NCI-H510A (cell line): ENCODE data around the gene NFS1.
"Not testable (repeated sequence)": the region's sequence is repeated elsewhere in the genome, so short reads cannot be mapped to it uniquely, and the experiment has no call there.

ENCODE experiments used
- DNase-seq: peaks from one replicate; lab custom pipeline; 2025; lab: John Stamatoyannopoulos, UW

The NFS1 gene

DNA sequence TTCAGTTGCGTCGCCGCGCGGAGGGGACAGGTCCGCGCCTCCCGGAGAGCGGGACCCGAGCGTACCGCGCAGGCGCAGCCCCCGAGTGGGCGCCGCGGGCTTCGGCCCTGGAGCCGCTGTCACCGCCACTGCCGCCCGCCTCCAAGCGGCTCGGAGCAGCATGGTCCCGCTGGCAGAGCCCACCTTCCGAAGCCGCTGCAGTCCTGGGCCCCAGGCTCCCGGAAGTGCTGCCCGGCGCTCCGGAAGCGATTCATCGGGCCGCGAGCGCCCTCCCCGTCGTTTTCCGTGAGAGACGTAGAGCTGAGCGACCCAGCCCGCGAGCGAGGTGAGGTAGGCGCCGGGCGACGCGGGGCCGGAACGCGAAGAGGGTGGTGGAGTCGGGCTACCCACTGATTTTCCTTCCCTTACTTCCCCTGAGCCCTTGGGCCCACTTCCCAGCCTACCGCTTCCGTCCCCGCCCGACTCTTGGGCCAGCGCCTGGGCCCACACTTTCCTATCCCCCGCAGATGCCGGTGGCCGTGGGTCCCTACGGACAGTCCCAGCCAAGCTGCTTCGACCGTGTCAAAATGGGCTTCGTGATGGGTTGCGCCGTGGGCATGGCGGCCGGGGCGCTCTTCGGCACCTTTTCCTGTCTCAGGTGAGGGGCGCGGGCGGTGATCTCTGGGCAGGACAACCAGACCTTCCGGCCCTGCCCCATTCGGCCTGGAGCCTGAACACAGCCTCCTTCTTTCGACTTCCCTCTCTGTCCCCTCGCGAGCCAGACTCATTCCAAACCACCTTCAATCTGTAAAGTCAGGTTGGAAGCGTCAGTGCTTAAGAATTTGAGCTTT, at the start of gene NFS1, which contains the start of gene ROMO1:
Gene NFS1, minus strand, starts transcription at position 226 of the 830 bp plus-strand sequence. Its CDS starts 64 bp downstream, at position 162.
Gene ROMO1, plus strand, starts transcription at position 279 of the 830 bp plus-strand sequence. Its CDS starts 228 bp downstream, at position 507.
- peak; percentile 67 for DNase-seq

DNA sequence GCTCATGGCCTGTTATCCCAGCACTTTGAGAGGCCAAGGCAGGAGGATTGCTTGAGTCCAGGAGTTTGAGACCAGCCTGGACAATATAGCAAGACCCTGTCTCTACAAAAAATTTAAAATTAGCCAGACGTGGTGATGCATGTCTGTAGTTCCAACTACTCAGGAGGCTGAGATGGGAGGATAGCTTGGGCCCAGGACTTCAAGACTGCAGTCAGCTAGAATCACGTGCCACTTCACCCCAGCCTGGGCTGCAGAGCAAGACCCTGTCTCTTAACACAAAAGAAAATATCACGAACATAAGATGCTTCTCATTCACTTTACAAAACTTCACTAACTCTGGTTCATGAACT, 45.3 kb upstream of the NFS1 start:
- DNase-seq: not testable (repeated sequence)

DNA sequence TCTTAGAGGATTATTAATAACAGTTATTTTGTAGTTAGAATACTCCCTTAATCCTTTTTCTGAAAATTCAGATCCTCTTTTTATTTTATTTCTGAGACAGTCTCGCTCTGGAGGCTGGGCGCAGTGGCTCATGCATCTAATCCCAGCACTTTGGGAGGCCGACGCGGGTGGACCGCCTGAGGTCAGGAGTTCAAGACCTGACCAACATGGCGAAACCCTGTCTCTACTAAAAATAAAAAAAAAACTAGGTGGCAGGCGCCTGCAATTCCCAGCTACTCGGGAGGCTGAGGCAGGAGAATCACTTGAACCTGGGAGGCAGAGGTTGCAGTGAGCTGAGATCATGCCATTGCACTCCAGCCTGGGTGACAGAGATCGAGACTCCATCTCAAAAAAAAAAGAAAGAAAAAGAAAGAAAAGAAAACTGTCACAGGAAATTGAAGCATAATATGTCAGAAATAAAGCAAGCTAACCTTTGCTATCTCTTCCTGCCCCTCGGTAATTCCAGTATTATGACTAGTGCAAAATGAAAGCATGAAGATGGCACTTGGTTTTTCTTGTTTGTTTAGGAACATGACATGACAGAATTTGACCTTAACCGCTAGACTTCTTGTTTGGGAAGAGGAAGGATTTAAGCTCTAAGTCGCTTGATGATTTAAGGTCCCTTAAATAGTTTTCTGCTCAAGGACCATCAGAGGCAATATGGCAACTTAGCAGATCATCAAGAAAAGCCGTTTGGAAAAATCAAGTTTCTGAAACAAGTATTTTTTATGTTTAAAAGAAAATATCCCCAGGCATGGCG, 44.7 kb upstream of the NFS1 start:
- no peak for DNase-seq

DNA sequence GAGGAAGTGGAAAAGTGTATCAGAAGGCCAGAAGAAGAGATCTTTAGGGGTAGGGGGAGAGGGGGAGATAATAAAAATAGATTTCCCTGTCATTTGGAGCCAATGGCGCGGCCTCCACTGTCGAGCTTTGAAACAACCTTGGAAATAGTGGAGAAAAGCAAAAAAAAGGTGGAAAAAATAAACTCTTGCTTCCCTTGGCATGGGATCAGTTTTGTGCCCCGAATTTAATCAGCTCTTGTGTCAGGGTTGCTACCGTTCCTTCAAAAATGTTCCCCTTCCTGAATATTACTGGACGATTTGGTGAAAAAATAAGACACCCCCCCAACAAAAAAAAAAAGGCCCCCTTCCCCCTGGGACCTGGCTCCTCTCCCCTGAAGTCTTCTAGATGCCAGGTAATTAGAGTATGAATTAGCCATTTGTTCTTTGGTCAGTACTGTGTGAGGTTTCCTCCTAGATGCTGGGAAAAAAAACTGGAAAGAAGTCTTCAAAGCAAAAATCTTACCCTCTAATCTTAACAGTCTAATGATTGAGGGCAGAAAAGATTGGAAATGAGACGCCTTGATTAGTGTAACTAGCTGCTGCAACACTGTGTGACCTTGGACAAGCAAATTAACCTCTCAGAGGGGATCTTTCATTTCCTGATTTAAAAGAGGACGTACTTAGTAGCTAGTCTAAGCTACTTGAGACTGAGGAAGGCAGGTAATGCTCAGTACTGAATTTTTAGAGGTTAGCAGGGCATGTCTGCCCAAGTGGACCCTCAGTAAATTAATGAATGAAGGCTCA, 43.8 kb upstream of the NFS1 start:
- no peak for DNase-seq

DNA sequence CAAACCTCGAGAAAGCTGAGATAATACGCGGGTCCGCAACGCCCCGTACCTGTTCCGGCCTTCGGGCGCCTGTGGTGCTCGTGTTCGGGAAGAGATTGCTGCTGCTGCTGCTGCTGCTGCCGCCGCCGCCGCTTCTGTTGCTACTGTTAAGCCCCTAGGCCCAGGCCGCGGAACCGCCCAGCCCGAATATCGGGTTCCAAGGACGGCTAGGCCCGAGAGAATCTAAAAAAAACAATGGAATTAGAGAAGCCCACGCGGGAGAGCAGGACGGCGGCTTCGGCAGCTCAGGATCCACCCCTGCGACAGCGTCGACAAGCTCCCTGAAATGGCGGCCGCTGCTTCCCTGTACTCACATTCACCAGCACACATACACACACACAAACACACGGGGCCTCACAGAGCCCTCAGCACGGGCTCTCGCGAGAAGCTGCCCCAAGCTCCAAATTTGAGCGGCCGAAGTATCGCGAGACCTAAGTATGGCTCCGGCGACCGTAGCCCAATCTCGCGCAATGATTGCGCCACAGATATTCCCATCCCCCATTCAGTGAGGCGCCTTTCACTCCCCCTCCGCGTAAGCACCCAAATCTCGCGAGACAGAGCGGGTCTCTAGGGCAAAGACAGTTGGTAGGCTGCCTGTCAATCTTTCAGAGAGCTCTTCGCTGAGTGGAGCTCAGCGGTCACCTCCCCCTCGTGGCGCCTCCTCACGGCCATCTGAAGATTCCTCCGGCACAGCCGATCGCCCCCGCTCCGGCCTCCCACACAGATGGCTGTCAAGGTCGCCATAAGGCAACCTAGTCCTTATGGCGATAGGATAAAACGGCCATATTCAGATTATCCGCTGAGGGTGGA, 43.0 kb upstream of the NFS1 start, which contains the start of gene RBM39:
Gene RBM39, minus strand, starts transcription at position 369 of the 849 bp plus-strand sequence. CDS start 1,386 bp downstream, outside the sequence.
- DNase-seq: peak; percentile 99

DNA sequence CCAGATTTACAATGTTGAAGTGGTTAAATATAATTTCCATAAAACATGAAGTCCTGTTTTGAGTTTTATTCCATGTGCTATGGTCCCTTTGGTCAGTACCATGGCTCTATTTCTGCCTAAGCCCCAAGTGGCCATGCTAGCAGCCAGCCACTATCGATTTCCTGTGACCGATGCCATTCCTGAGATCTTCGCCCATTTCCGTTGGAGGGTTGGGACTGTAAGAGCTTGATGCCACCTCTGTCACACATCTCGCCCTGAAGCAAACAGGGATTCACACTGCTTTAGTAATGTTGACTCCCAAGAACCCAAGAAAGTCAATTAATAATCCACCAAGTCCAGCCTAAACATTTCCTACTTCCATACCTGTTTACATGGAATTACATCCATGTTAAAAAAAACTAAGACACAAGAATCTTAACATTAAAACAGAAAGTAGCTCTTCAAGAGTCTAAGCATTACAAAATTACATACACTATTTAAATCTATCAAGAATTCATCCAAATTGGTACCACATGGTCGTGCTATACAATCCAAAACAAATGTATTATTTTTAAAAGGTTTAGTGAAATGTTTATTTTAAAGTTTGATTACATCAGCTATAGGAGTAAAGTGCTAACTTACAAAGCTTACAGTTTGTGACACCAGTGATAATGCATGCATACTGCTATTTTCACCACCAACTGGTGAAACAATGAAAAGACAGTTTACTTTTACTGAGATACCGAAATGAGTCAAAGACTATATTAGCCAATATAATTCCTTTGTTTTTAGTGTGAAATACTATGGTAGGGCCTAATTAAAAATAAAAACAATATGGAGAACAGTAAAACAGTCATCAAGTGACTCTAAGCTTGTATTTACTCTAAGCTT, 40.4 kb upstream of the NFS1 start:
- DNase-seq: no peak

DNA sequence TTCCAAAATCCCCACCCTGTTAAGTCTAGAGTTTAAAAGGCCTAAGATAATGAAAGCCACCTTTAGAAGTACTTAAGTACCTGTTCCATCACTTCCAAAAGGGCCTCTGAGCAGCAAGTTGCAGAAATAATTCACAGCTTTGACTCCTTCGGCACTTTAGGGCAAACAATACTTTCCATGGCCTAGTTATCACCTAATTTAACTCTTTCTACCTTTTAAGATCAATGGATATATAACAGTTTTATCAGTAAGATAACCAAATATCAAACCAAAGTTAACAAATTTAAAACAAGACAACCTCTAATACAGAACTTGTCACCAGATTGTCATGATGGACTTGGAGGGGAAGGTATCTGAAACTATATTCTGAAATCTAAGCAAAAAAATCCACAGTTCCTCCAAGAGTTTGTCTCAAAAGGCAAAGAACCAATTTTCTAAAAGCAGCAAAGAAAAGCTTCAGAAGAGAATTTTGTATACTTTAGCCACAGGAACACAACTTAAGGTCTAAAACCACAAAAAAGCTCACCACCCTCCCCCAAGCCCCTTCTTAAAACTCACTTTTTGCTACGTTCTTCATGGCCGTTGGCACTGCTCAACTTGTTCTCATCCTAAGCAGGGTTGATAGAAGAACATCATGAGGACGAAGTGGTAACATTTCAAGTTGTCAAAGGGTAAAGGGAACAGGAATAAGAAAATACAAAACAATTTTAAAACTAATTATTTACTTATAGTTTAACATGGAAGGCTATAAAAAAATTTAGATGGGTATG, 39.4 kb upstream of the NFS1 start:
- DNase-seq: no peak

DNA sequence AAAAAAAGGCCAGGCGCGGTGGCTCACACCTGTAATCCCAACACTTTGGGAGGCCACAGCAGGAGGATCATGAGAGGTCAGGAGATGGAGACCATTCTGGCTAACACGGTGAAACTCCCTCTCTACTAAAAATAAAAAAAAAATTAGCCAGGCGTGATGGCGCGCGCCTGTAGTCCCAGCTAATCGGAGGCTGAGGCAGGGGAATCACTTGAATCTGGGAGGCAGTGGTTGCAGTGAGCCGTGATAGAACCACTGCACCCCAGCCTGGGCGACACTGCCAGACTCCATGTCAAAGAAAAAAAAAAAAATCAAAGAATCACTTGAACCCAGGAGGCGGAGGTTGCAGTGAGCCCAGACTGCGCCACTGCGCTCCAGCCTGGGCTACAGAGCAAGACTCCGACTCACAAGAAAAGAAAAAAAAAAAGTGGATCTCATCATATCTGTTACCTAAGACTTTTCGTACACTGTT, 38.7 kb upstream of the NFS1 start:
- DNase-seq: no peak

DNA sequence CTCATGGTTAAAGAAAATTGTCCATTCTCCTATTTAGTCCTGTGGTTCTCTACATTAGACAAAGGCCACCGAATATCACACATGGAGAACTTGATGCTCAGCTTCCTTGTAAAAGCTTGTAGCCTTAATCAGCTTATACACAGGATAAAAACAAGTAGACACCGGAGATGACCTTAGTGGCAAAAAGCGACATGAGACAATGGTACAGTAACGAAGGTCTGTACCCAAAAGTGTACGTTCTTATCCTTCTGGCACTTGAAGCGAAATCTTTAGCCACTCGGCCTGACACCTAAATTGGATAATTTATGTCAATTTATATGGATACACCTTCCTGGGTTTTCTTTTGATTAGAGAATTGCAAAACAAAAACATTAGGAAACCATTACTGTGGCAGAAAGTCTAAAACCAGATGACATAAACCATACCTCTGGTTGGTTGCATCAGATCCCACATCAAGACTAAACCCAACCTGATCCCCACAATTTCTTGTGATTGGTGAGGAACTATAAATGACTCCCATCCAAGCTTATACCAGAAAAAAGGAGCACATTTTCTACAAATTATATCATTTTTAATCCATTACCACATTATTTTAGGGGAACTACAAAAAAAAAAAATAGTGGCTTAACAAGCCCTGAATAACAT, 36.8 kb upstream of the NFS1 start:
- no peak for DNase-seq

DNA sequence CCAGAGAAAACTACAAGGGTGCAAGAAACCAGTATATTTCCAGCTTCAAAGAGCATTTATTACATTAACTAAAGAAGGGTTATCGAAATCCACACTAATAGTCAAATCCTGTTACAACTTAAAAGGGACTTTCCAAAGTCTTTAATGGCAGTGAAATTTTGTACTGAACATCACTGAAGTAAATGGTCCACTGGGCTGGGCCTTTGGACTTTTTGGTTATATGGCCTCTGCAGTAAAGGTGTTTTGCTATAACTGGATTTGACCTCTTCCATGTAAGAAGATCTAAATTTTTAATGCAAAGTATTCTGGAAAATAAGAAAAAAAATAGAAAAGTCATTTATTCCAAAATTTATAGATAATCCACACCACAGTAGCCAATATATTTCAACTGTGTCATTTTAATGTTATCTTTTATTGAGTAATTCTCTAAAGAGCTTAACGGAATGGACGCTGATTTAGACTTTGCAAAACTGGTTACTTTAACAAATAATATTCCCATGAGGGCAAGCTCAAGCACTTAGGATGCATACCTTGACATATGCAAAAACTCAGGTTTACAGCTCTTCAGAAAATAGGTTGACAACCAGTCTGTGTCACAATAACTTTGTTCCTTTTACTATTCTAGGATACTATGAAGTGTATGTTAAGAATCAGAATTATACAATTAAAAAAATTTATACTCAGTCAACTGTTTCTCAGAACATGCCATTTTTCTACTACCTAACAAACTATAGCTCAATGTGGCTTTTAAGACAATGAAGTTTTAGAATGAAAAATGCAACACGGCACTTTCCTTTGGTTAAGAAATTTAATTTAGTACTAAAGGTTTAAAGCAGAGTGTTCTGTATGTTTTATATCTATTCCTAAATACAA, 35.9 kb upstream of the NFS1 start:
- no peak for DNase-seq

DNA sequence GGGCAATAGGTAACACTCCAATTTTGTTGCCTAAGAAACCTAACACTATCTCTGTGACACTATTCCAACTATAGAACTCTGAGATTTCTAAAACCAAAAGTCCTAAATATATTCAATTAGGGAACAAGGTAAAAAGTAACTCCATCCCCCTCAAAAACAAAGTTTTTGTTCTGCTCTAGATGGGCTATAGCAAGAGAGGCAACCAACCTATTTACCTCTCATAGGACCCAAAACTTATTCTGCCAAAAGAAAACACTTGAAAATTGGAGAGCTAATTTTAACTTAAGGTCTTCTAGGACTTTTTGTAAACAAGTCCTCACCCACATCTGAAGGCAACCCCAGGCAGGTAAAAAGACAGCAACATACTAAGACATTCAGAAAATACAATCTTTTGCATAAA, 35.2 kb upstream of the NFS1 start:
- DNase-seq: no peak

DNA sequence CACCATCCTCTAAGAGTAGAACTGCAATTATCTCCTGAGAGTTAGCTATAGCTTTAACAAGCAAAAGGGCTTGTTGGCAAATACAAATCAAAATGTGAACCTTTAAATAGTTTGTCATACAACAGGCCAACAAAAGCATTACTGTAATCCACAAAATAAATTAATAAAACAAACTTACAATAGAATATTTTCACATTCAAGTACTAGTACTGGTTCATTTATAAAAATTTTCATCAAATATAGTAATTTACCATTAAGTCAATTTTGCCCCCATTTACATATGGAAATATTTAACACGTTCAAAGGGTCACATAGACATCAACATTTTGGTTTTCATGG, 33.5 kb upstream of the NFS1 start:
- DNase-seq: no peak

DNA sequence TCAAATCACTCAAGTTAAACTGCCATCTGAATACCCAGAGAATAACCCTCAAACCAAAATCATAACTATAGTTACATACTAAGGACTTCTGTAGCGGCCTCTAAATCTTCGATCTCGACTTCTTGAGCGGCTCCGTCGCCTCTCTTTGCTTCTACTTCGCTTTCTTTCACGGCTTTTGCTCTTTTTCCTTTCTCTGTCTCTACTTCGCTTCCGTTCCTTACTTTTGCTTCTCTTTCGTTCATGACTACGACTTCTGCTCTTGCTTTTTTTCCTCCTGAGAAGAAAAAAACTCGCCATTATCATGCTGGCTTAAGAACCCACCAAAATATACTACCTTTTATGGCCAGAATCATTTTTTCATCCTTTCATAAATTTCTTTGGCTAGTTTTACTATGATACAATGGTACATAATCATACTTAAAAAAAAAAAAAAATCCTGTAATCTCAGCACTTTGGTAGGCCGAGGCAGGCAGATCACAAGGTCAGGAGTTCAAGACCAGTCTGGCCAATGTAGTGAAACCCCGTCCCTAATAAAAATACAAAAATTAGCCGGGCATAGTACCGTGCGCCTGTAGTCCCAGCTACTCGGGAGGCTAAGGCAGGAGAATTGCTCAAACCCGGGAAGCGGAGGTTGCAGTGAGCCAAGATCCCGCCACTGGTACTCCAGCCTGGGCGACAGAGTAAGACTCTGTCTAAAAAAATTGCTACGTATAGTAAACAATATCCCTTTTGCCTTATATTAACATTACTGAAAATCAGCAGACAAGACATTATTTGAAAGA, 32.9 kb upstream of the NFS1 start:
- no peak for DNase-seq

DNA sequence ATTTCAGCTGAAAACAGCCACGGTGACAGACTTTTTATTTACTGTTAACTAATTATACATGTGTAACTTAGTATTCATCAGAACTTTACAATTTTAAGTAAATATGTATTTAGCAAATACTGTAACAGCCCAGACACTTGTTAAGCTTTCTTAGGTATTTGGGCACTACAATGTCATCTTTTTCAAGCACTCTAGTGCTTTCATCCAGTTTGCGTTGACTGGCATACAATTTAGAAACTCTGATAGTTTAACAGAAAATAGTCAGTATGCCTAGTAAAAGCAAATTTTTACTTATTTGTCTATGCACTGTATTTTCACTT, 32.3 kb upstream of the NFS1 start:
- no peak for DNase-seq

DNA sequence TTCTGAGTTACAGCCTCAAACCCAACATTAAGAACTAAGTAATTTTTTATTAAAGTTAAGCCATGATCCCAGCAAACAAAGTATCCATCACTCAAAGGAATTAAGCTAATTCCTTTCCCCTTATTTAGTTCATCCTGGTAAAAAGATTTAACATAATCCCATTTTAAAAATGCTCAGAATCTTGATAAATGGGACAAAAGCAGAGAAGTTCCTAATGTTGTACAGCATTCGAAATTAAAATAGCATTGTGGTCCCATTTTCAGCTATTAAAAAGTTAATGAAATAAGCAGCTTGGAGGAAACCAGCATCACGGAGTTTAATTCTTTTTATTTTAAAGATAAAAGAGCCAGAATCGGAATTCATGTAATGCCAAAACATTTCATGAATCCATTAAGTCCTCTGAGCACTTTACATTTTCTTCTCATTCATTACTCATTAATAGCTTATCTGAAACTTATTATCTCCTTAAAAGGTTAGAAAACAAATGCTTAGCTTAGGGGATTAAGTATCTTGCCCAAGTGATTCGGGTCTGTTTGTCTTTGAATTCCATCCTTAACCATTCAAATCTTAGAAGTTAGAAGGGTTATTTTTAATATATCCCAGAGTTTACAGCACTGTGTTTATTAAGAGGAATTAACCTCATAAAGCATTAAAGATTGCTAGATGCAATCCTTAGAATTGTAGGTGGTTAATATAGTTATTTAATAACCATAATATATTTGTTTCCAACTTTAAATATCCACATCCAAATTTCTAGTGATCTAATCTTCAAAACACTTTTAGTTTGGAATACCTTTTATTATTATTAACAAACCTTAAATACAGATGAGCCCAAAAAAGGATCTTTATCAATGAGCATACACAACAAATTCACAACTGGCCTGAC, 31.7 kb upstream of the NFS1 start:
- no peak for DNase-seq

DNA sequence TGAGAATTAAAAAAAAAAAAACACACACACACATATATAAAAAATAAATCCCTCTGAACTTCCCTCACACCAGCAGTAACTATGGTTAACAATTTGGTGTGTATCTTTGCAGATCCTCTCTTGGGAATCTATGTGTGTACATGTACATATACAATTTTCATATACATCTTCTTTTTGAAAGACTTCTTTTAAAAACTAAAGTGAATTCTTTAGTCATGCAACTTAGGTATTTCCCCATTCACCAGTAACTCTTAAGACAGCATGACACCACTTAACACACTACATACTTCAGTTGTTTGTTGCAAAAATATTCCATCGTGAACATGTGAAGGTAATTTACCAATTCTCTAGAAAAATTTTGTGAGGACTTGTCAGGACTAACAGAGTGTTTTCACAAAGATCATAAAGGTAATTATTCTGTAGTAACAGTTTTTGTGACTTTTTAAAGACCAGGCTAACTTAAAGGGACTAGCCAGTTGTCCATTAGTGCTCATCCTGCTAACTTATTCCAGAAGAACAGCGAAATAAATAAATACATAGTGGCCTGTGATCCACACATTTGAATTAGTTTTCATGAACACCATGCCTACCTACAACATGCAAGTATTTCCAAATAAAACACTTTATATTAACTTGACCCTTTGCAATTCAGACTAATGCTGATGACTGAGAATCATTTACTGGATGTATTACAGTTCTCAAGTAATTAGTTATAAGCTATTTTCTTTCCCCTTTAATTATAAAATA, 30.9 kb upstream of the NFS1 start:
- no peak for DNase-seq
